ENCODE measurements around the gene PRR5L.

DNA sequence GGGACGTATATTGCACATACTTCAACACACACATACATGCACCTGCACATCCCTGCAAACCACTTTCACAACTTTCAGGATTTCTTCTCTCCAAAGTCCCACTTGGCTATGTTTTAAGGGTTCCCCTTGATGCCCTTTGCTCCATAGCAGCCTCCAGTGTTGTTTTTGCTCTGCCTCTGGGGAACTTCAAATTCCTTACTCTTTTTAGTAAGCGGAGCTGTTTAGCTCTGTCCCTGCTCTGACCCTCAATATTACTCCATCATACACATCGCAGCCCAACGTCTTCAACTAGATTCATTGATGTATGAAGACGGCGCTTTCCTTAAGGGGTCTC is 18.3 kb downstream of the PRR5L start:
- TF ChIP-seq POLR2A (IDR thresholded peaks at IDR 0.05; ENCODE audit: low read length): no peak
- no peak for TF ChIP-seq GATA1 (IDR thresholded peaks at IDR 0.05; ENCODE audit: low read depth, low read length)

Measured in erythroblast (primary cell).